GM19324 (cell line): ENCODE data around the gene CREBBP.

Source experiments
- ATAC-seq: cut with Tn5 transposase; IDR thresholded peaks from one replicate; pipeline ENCODE4 v1.9.1; 2021; ENCODE audit warnings: mild to moderate bottlenecking, moderate library complexity; ENCODE audit not compliant: unreplicated experiment, low FRiP score

The CREBBP gene

DNA sequence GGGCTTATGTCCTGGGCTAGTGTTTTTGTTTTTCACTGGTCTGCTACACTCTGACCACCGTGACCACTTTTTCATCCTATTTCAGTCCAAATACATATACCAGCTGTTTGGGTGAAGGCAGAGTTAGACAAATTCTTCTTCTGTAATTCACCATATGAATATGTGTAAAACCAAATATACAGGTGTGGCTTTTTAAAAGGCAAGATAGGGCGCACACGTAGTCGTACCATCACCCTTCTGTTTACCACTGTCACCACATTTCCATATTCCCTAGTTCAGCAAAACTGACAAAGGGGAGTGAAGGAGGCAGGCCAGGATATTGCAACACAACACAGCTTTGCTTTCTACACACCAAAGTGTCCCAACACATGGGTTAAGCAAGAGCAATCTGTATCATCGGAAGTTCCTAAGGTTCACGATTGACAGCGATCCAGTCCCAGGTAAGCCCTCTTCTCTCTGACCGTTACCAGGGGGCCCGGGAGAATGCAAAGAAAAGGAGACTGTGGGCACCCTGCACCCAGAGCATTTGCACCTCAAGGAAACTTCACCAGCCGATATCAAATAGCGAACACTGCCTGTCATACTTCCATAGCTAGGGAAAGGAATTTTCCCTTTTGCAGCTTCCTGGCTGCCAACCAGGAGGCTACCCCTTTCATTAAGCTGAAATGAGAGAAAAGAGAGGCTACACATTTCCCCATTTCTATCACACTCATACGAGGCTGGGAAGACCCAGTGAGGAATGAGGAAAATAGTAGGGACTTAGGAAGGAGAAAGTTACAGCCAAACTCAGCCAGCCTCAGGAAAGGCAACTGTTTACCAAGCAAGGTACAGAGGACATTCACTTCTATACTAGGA is 23.1 kb downstream of the CREBBP start:
- no peak for ATAC-seq

DNA sequence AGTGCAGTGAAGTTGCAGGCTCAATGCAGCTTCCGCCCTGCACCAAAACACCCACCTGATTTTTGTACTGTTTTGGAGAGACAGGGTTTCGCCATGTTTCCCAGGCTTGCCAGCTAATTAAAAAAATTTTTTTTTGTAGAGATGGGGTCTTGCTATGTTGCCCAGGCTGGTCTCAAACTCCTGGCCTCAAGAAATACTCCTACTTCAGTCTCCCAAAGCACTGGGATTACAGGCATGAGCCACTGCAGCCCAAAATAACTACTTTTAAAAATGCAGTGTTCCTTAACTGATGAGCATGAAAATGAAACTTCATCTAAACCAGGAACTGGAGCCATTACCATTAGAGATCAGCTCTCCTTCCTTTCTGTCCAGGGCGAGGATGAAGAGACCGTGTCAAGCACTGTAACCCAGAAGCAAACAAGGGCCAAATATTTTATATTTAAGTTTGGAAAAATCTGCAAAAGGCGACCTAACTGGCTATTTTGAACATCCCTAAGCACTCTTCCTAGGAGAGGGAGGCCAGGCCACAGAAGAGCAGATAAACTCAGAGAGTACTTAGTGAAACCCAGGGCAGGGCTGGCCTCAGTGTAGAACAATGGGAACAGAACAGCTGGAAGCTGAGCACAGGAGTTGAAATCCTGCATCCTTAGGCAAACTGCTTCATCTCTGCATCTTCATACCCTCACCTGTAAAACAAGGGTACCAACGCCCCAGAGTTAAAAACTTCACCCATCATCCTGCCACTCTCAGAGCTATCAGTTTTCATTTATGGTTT is 24.0 kb downstream of the CREBBP start:
- ATAC-seq: no peak

DNA sequence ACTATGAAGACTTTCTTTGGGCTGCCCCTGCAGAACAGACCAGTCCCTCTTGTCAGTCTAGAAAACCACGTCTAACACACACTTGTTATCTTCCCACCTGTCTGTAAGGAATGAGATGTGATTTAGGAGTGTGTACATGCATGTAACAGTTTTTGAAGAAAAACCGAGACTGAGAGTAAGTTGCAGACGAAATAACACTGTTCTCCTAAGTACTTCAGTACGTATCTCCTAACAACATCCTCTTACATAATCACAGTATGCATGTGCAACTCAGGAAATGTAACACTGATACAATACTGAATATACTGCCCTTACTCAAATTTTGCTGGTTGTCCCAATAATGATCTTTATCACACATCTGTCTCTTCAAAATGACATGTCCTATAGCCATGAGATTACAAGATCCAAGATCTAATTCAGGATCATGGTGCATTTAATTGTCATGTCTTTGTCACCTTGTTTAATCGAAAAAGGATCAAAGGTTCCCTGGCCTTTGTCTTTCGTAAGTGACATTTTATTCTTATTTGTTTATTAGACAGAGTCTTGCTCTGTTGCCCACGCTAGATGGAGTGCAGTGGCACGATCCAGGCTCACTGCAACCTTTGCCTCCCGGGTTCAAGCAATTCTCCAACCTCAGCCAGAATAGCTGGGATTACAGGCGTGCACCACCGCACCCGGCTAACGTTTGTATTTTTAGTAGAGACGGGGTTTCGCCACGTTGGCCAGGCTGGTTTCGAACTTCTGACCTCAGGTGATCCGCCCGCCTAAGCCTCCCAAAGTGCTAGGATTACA is 25.6 kb downstream of the CREBBP start:
- no peak for ATAC-seq

GRCh38 chr16:3850544-3850899 is 30.0 kb downstream of the CREBBP start:
- ATAC-seq: no peak

DNA sequence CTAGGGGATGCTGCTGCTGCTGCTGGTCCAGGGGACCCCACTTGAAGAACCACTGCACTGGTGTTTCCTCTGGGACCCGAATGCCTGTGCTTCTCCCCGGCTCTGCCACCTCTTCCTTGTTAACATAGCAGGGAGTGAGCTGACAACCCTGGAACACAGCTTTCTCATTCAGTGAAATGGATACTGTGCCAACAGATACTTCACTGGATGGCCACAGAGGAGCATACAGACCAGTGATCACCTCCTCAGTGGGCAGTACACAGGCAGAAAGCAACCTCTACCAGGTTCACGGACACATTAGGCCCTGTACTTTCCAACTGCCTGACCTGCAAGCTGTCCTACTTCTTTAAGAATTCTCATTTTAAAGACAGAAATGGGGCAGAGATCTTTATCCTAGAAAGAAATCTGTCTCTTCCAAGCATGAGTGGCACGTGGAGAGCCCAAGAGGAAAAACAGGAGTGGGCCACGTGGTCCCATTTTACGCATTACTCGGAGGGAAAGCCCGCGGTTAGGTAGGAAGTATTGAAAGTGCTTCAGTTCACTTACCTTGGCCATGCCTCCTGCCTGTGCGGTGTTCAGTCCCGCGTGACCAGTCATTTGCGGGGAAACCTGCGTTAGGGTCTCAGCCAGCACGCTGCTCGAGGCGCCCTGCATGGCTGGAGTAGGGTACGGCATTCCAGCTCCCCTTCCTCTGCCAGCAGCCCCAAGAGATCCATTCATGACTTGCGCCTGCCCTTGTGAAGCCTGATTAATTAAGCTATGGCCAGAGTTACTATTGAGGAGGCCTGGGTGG is 30.6 kb downstream of the CREBBP start:
- no peak for ATAC-seq

DNA sequence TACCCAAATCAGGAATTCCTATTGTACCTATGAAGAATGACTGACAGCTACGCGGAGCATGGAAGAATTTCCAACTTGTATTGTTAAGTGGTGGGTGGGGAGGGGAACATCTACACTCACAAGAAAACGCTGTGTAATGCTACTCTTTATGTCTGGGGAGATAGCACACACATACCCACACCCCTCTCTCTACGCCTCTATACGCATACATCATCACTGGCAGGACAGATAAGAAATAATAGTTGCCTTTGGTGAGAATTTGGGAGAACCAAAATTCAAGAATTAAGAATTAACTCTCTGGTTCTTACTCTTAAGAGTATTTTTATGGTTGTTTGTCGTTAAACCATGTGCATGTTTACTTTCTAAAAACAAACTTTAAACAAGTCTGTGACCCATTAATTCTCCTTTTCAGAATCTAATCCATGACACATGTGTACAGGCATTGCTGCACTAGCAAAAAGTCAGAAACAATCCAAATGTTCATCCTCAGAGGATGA is 33.9 kb downstream of the CREBBP start:
- no peak for ATAC-seq

DNA sequence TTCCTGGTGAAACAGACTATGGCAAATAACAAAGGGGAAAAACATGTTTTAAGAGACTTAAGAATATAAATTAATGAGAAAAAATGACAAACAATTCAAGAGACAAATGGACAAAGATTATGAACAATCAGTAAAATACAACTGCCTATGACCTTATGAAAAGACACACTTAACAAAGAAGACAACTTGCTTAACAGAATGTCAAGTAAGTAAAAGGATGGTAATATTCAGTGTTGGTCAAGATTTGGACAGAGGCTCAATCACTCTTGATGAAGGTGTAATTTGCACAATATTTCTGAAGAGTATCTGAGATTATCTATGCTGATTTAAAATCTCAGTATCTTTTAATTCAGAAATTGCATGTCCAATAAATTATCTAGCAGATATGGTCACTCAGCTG is 34.4 kb downstream of the CREBBP start:
- ATAC-seq: no peak

GRCh38 chr16:3842994-3843393 is 37.5 kb downstream of the CREBBP start:
- no peak for ATAC-seq

DNA sequence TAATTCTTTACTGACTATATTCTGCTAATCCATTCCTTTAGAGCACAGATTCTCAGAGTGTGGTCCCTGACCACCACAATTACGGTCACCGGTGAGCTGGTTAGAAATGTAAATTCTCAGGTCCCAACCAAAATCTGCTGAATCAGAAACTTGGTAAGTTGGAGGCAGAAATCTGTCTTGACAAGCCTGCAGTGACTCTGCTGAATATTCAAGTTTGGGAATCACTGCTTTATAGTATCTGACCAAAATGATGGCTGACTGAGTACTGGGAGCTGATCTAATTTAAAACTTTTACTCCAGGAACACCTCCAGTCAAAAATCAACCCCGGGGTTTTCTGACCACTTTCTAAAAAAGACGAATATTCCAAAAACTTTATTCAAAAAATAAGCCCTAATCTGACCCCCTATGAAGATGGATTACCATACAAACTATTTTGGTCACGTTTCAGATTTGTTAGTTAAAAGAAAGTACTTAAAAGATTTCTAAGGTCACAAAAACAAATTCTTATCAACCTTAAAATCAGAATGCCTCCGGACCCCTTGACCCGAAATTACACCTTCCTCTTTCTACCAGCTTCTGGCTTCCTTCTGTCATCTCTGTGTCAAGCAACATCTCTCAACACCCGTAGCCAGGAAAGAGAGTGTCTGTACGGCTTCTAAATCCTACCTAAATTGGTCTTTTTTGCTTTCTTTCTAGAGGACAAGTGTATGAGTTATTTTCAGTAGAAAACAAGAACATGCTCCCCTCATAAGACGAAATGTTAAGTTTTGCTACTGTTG is 38.6 kb downstream of the CREBBP start:
- no peak for ATAC-seq

GRCh38 chr16:3839402-3840184 is 40.9 kb downstream of the CREBBP start:
- no peak for ATAC-seq

DNA sequence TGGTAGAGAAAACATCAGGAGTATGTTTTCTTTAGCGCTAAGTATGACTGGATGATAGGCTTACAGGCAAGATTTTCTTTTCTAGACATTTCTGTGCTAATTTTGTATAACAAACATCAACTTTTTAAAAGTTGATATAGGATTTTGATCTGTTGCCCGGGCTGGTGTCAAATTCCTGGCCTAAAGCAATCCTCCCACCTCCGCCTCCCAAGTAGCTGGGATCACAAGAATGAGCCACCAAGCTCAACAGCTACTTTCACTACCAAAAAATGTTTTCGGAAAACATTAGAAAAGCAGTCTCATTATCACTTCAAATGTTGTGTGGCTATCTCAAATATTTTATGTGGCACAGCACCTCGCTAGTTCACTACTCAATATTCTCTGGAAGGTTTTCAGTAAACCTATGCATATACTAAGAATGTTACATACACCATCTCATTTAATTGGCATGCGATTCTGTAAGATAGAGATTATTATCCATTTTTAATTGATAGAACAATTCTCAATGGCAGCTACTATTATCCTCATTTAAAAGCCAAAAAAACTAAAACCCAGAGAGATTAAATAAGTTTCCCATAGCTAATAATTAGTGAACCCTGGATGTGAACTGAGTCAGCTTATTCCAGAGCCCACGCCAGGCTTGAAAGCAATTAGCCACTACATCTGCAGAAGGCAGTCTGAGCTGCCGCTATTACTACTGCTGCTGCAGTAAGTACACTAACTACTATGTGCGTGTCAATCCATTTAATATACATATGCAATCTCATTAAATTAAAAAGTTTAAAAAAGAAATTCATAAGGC is 41.7 kb downstream of the CREBBP start:
- ATAC-seq: no peak

DNA sequence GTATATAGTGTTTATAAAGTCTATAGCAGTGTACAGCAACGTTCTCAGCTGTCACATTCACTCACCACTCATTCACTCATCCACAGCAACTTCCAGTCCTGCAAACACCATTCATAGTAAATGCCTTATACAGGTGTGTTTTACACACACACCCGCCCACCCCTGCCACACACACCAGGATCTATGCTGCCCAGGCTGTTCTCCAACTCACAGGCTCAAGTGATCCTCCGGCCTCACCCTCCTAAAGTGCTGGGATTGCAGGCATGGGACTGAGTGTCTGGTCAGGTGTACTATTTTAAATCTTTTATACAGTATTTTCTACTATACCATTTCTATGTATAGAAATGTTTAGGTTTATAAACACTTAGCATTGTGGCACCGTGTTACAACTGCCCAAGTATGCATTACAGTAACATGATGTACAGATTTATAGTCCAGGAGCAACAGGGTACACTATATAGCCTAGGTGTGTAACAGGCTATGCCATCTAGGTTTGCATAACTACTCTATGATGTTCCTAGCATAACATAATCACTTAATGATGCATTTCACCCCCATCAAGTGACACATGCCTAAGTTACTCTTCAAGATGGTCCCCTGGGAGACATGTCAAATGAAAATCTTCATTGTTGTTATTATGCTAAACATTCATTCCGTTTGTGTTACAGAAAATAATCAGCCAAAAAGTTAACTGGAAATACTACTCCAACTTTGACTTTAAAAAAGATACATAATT is 42.5 kb downstream of the CREBBP start:
- ATAC-seq: no peak

GRCh38 chr16:3836641-3837040 is 43.9 kb downstream of the CREBBP start:
- ATAC-seq: no peak

GRCh38 chr16:3835089-3835602 is 45.4 kb downstream of the CREBBP start:
- no peak for ATAC-seq

- no peak for ATAC-seq
Measured at GRCh38 chr16:3832668-3833067, 47.8 kb downstream of the CREBBP start.

GRCh38 chr16:3830625-3831254 is 49.8 kb downstream of the CREBBP start:
- ATAC-seq: no peak
